ENCODE results near the gene TEX14. TPM values are rescaled to one million over a fixed set of nuclear protein-coding genes. Genes with fewer than 3 reads are reported as not detected.

TEX14 gene
- total RNA-seq, 3 donors from 2014 or later, result 0.16 to 0.33 (median 0.29) TPM

DNA sequence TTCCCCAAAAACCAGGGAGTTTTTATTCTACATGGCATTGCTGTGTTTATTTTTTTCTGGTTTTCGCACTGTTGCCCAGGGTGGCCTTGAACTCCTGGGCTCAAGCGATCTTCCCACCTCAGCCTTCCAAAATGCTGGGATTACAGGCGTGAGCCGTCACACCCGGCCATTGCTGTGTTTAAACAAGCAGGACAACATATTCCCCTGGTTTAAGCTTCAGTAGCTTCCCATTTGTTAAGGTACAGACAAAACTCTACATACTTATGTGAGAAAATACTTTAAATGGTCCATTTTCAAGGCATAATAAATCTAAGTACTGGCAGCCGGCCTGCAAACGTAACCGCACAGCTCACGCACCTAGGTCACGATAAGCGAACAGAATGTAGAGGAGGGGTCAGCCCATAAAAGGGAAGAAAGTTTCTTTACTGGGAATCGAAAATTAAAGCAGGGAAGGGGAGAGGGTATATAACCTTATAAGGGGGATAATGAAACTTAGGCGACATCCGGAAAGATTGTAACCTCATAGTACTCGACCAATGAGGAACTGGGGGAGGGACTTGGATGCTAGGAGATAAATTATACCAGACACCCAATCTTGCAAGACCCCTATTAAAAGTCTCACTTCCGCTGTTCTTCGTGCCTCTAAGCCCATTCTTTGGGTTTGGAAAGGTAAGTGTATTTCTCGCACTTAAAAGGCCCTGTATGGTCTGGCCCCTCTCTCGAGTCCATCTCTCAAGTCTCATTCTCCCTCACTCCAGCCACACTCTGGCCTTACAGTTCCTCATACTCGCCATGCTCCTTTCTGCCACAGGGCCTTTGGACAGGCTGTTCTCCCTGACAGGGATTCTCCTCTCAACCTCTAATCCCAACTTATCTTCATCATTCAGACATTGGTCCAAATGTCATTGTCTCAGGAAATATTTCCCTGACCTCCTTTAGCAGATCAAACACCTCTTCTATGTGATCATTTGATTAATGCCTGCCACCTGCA, 59.2 kb downstream of the TEX14 start:
- H3K27ac ChIP-seq, result peak overlapping the region; percentile 70 to 81
- TF ChIP-seq CTCF (IDR thresholded peaks at IDR 0.05), result no peak
- TF ChIP-seq POLR2AphosphoS5 (IDR thresholded peaks at IDR 0.05), result no peak
- no peak for TF ChIP-seq POLR2A (IDR thresholded peaks at IDR 0.05)
- peak overlapping the region; percentile 36 to 56 (median 38) for H3K4me3 ChIP-seq
- H3K36me3 ChIP-seq, result no peaks in the 10 kb centered on the region
- no peaks in the 10 kb centered on the region for H3K9me3 ChIP-seq
- intact Hi-C loops (cut with DNase I; ENCODE audit: low total_unique reads), result no loop called here
- H3K4me1 ChIP-seq, result no peaks in the 10 kb centered on the region
- H3K27me3 ChIP-seq, result no peaks in the 10 kb centered on the region
- DNase-seq (ENCODE audit: low spot score in 2 of 2), result no peak

- Histone ChIP-seq H3K4me1 (no peaks in the 10 kb centered on the region), H3K36me3 (no peaks in the 10 kb centered on the region), H3K9me3 (no peaks in the 10 kb centered on the region), H3K27ac (peak overlapping the region; percentile 70 to 81), H3K27me3 (no peaks in the 10 kb centered on the region), H3K4me3 (peak overlapping the region; percentile 36 to 56 (median 38))
- intact Hi-C loops (cut with DNase I; ENCODE audit: low total_unique reads), result no loop called here
- DNase-seq (ENCODE audit: low spot score in 2 of 2), result peak; percentile 89 to 95
- TF ChIP-seq CTCF (IDR thresholded peaks at IDR 0.05) (peak; percentile 30 to 62 (median 53)), POLR2AphosphoS5 (IDR thresholded peaks at IDR 0.05) (peak; percentile 62 to 99 (median 94)), POLR2A (IDR thresholded peaks at IDR 0.05) (peak; percentile 86)
Measured at GRCh38 chr17:58631523-58632323, 60.1 kb downstream of the TEX14 start.

- Histone ChIP-seq H3K27ac (peak overlapping the region; percentile 70 to 73), H3K27me3 (no peaks in the 10 kb centered on the region), H3K9me3 (no peaks in the 10 kb centered on the region), H3K36me3 (no peaks in the 10 kb centered on the region), H3K4me3 (peak overlapping the region in 2 of 3 donors; percentile 38 to 56), H3K4me1 (no peaks in the 10 kb centered on the region)
- peak in 1 of 2 donors; percentile 46 for DNase-seq (ENCODE audit: low spot score in 2 of 2)
- TF ChIP-seq POLR2AphosphoS5 (IDR thresholded peaks at IDR 0.05) (no peak), CTCF (IDR thresholded peaks at IDR 0.05) (no peak), POLR2A (IDR thresholded peaks at IDR 0.05) (no peak)
- intact Hi-C loops (cut with DNase I; ENCODE audit: low total_unique reads), result no loop called here
Measured at GRCh38 chr17:58630883-58631522, 60.8 kb downstream of the TEX14 start.

- no peaks in the 10 kb centered on the region for H3K36me3 ChIP-seq
- H3K27me3 ChIP-seq, result no peaks in the 10 kb centered on the region
- no peak overlapping the region for H3K4me3 ChIP-seq
- intact Hi-C loops (cut with DNase I; ENCODE audit: low total_unique reads), result no loop called here
- DNase-seq (ENCODE audit: low spot score in 2 of 2), result no peak
- TF ChIP-seq POLR2AphosphoS5 (IDR thresholded peaks at IDR 0.05) (no peak), CTCF (IDR thresholded peaks at IDR 0.05) (no peak), POLR2A (IDR thresholded peaks at IDR 0.05) (no peak)
- H3K4me1 ChIP-seq, result no peaks in the 10 kb centered on the region
- no peaks in the 10 kb centered on the region for H3K9me3 ChIP-seq
- H3K27ac ChIP-seq, result peak overlapping the region in 1 of 2 donors; percentile 7
Measured at GRCh38 chr17:58626905-58627304, 64.9 kb downstream of the TEX14 start.

Data from breast epithelium (tissue), 4 donors.